Fibroblast of lung (primary cell): ENCODE results near the gene C19orf67.

Source experiments
- CTCF ChIP-seq, 2 donors: IDR thresholded peaks in 1 of 2; conservative IDR thresholded peaks in 1 of 2; 1 replicate in 1 of 2; 2 replicates in 1 of 2; pipeline ENCODE4 v1.5.1; 2011 to 2012; ENCODE audit warnings: low read length in 2 of 2, control low read depth in 1 of 2, inconsistent platforms in 1 of 2, low read depth in 1 of 2, mild to moderate bottlenecking in 1 of 2
- EZH2 ChIP-seq: IDR thresholded peaks from 2 replicates; pipeline ENCODE4 v1.5.1; 2012; ENCODE audit warnings: low read length, control low read depth, mild to moderate bottlenecking; ENCODE audit errors: missing control alignments

DNA sequence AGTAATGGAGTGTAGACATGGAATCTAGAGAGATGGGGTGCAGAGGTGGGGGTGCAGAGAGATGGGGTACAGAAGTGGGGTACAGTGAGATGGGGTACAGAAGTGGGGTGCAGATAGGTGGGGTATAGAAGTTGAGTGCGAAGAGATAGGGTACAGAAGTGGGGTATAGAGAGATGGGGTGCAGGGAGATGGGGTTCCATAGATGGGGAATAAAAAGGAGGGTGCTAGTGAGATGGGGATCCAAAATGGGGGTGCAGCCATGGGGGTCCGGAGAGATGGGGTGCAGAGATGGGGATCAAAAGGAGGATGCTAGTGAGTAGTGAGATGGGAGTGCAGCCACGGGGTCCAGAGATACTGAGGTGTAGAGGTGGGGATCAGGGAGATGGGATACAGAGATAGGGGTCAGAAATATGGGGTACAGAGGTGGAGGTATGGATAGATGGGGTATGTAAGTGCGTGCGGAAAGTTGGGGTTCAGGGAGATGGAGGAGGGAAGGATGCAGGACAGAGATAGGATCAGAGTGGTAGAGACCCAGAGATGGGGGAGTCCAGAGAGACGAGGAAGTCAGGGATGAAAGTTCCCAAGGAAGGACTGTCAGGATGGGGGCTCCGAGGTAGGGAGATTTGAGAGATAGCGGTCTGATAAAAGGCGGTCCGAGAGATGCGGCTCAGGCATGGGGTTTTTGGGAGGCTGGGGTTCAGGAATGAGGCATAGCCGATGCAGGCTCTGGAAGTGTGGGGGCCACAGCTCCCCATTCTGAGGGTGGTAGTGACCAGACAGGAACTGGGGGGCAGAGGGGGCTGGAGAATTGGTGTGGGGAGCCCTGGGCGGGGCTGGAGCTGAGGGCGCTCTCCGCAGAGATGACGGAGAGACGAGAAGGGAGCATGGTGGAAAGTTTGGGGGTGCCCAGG, 27.1 kb downstream of the C19orf67 start:
- no peak for TF ChIP-seq CTCF (conservative IDR thresholded peaks at IDR 0.05 in 1 of 2, IDR thresholded peaks at IDR 0.05 in 1 of 2; ENCODE audit: low read depth in 1 of 2, low read length in 2 of 2)
- no peak for TF ChIP-seq EZH2
